Glutamatergic neuron (in vitro differentiated cells): ENCODE measurements around the gene RBM19. TPM values are rescaled to one million over a fixed set of nuclear protein-coding genes. Genes with fewer than 3 reads are reported as not detected.
"Not testable (repeated sequence)": the region's sequence is repeated elsewhere in the genome, so short reads cannot be mapped to it uniquely, and the experiment has no call there.

Experiments
- DNase-seq: peaks from one replicate; pipeline ENCODE4 v3.0.0; 2022
- H3K27ac Mint-ChIP-seq: one replicate; pipeline ENCODE4 v1.8.0; 2020; ENCODE audit warnings: mild to moderate bottlenecking, mixed read lengths, inconsistent platforms; ENCODE audit not compliant: unreplicated experiment
- H3K27me3 Mint-ChIP-seq: one replicate; pipeline ENCODE4 v1.8.0; 2020; ENCODE audit warnings: mild to moderate bottlenecking, moderate library complexity, mixed read lengths, inconsistent platforms; ENCODE audit not compliant: unreplicated experiment
- H3K36me3 Mint-ChIP-seq: one replicate; pipeline ENCODE4 v1.8.0; 2020; ENCODE audit warnings: mild to moderate bottlenecking, mixed read lengths, inconsistent platforms; ENCODE audit not compliant: unreplicated experiment
- H3K4me1 Mint-ChIP-seq: one replicate; pipeline ENCODE4 v1.8.0; 2020; ENCODE audit warnings: mild to moderate bottlenecking, low read depth, mixed read lengths, inconsistent platforms; ENCODE audit not compliant: unreplicated experiment
- H3K4me3 Mint-ChIP-seq: one replicate; pipeline ENCODE4 v1.8.0; 2020; ENCODE audit warnings: mild to moderate bottlenecking, mixed read lengths, inconsistent platforms; ENCODE audit not compliant: unreplicated experiment
- H3K9me3 Mint-ChIP-seq: one replicate; pipeline ENCODE4 v1.8.0; 2020; ENCODE audit warnings: mild to moderate bottlenecking, moderate library complexity, mixed read lengths, inconsistent platforms; ENCODE audit not compliant: unreplicated experiment
- CTCF ChIP-seq: fragments of 200-600 bp; sonication (generic); IDR thresholded peaks from one replicate; pipeline ENCODE4 v1.5.0; 2021; ENCODE audit not compliant: partially characterized antibody, unreplicated experiment
- total RNA-seq: library from RNA; stranded (reverse); fragmentation: NEBNext Ultra II Directional; extraction: Animal tissue kit (Norgen Biotek cat#: 25700); gene quantifications from one replicate; pipeline ENCODE4 v1.2.1, GENCODE V29; 2021; ENCODE audit not compliant: unreplicated experiment

RBM19 gene
- total RNA-seq, 1 donor from 2014 or later: 27.4 TPM

DNA sequence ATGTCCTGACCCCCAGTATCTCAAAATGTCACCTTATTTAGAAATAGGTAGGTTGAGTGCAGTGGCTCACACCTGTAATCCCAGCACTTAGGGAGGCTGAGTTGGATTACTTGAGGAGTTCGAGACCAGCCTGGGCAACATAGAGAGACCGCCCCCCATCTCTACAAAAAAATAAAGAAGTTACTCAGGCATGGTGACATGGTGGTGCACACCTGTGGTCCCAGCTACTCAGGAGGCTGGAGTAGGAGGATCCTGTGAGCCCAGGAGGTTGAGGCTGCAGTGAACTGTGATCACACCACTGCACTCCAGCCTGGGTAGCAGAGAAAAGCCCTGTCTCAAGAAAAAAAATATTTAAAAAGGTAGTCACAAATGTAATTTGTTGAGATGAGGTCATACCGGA is 27.9 kb upstream of the RBM19 start:
- H3K4me1 Mint-ChIP-seq: no peaks in the 10 kb centered on the region
- TF ChIP-seq CTCF: no peak
- no peak overlapping the region for H3K27ac Mint-ChIP-seq
- peaks cover 2% of the 10 kb centered on the region for H3K9me3 Mint-ChIP-seq
- no peaks in the 10 kb centered on the region for H3K36me3 Mint-ChIP-seq
- no peak overlapping the region for H3K4me3 Mint-ChIP-seq
- no peaks in the 10 kb centered on the region for H3K27me3 Mint-ChIP-seq
- DNase-seq: no peak

GRCh38 chr12:113992751-113993150 is 26.6 kb upstream of the RBM19 start:
- H3K27me3 Mint-ChIP-seq, DNase-seq, H3K4me3 Mint-ChIP-seq, H3K9me3 Mint-ChIP-seq, H3K27ac Mint-ChIP-seq, H3K36me3 Mint-ChIP-seq, H3K4me1 Mint-ChIP-seq: not testable (repeated sequence)

- Mint-ChIP-seq H3K9me3 (no peaks in the 10 kb centered on the region), H3K27me3 (no peaks in the 10 kb centered on the region)
- DNase-seq: no peak
Observed at GRCh38 chr12:113991224-113992044, 25.3 kb upstream of the RBM19 start.

GRCh38 chr12:113990250-113991223 is 24.4 kb upstream of the RBM19 start:
- Mint-ChIP-seq H3K9me3 (no peaks in the 10 kb centered on the region), H3K27me3 (no peaks in the 10 kb centered on the region), H3K36me3 (no peaks in the 10 kb centered on the region), H3K4me1 (no peaks in the 10 kb centered on the region), H3K27ac (no peak overlapping the region), H3K4me3 (no peak overlapping the region)
- TF ChIP-seq CTCF: no peak
- no peak for DNase-seq

More at GRCh38 chr12:113991224-113992044, 25.3 kb upstream of the RBM19 start:
- H3K27ac Mint-ChIP-seq: no peak overlapping the region
- TF ChIP-seq CTCF: no peak
- H3K4me3 Mint-ChIP-seq: no peak overlapping the region
- no peaks in the 10 kb centered on the region for H3K36me3 Mint-ChIP-seq
- no peaks in the 10 kb centered on the region for H3K4me1 Mint-ChIP-seq

GRCh38 chr12:113988976-113989375 is 22.9 kb upstream of the RBM19 start:
- no peak for DNase-seq
- Mint-ChIP-seq H3K4me3 (no peak overlapping the region), H3K9me3 (no peaks in the 10 kb centered on the region), H3K4me1 (no peaks in the 10 kb centered on the region), H3K27ac (no peak overlapping the region), H3K27me3 (peaks cover 2% of the 10 kb centered on the region), H3K36me3 (no peaks in the 10 kb centered on the region)
- no peak for TF ChIP-seq CTCF
